WERI-Rb-1 (cell line): ENCODE data around the gene PLAU.

ENCODE experiments used
- DNase-seq: peaks from one replicate; pipeline ENCODE4 v3.0.0-alpha.2; 2020
- H3K27ac ChIP-seq: fragments of 250-450 bp; sonication (Bioruptor Pico); 2 replicates; pipeline ENCODE4 v1.5.1; 2020; ENCODE audit warnings: mild to moderate bottlenecking, moderate library complexity
- H3K27me3 ChIP-seq: fragments of 250-450 bp; sonication (Bioruptor Pico); 2 replicates; pipeline ENCODE4 v1.5.1; 2021; ENCODE audit warnings: mild to moderate bottlenecking, low read depth, moderate library complexity; ENCODE audit not compliant: insufficient read depth, severe bottlenecking
- H3K36me3 ChIP-seq: fragments of 250-450 bp; sonication (Bioruptor Pico); 2 replicates; pipeline ENCODE4 v1.5.1; 2020; ENCODE audit warnings: mild to moderate bottlenecking, moderate library complexity
- H3K4me3 ChIP-seq: 2 replicates; pipeline ENCODE4 v1.5.1; 2011; ENCODE audit warnings: low read depth, mild to moderate bottlenecking, control low read depth, low read length
- H3K9me3 ChIP-seq: fragments of 250-450 bp; sonication (Bioruptor Pico); 2 replicates; pipeline ENCODE4 v1.5.1; 2021; ENCODE audit warnings: mild to moderate bottlenecking, moderate library complexity; ENCODE audit not compliant: severe bottlenecking
- CTCF ChIP-seq: IDR thresholded peaks from 2 replicates; pipeline ENCODE4 v1.5.1; 2011; ENCODE audit warnings: low read depth, mild to moderate bottlenecking, control low read depth, inconsistent platforms, low read length

PLAU gene

DNA sequence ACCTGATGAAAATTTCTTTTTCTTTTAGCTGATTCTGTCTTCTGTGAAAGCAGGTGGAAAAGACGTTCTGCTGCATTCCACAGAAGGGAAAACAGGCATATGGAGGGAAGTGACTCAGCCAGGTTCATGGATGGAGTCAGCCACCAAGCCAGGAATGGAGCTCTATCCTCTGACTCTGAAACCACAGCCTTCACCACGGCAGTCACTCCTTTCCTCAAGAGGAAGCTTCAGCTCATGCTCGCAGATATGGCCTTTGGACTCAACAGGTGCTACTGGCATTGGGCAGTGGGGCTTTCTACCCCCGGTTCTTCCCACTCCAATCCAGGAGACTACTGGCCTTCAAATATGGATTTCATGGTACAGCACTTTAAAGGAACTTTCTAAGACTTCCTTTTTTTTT is 11.5 kb upstream of the PLAU start:
- Histone ChIP-seq H3K9me3 (no peaks in the 10 kb centered on the region), H3K4me3 (no peak overlapping the region), H3K27ac (no peak overlapping the region), H3K36me3 (no peaks in the 10 kb centered on the region), H3K27me3 (no peaks in the 10 kb centered on the region)
- no peak for DNase-seq
- TF ChIP-seq CTCF = no peak

GRCh38 chr10:73900064-73900463 is 10.9 kb upstream of the PLAU start:
- no peak overlapping the region for H3K4me3 ChIP-seq
- DNase-seq = no peak
- H3K36me3 ChIP-seq = no peaks in the 10 kb centered on the region
- no peak for TF ChIP-seq CTCF
- no peak overlapping the region for H3K27ac ChIP-seq
- H3K27me3 ChIP-seq = no peaks in the 10 kb centered on the region
- no peaks in the 10 kb centered on the region for H3K9me3 ChIP-seq

GRCh38 chr10:73901261-73901660 is 9.7 kb upstream of the PLAU start:
- no peak for DNase-seq
- H3K27me3 ChIP-seq = no peaks in the 10 kb centered on the region
- H3K36me3 ChIP-seq = no peaks in the 10 kb centered on the region
- H3K4me3 ChIP-seq = no peak overlapping the region
- H3K27ac ChIP-seq = no peak overlapping the region
- TF ChIP-seq CTCF = no peak
- H3K9me3 ChIP-seq = no peaks in the 10 kb centered on the region

DNA sequence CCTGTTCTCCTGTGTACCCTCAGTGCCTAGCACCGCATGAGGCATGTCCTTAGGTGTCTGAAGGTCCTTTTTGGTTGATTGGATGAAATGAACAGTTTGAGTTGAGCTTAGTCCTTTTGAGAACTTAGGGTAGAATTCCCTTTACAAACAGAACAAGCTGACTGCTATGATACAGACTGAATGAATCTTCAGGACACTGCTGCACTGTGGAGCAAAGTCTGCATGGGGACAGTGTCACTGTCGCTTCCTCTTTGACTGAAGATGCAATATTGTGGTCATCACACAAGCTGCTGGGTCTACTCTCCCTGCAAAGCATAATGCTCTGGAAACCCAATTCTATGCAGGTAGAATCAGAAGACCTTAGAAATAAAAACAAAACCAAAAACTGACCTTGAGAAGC is 8.6 kb upstream of the PLAU start:
- Histone ChIP-seq H3K9me3 (no peaks in the 10 kb centered on the region), H3K27me3 (no peaks in the 10 kb centered on the region), H3K4me3 (no peak overlapping the region), H3K36me3 (no peaks in the 10 kb centered on the region), H3K27ac (no peak overlapping the region)
- TF ChIP-seq CTCF = no peak
- DNase-seq = no peak

DNA sequence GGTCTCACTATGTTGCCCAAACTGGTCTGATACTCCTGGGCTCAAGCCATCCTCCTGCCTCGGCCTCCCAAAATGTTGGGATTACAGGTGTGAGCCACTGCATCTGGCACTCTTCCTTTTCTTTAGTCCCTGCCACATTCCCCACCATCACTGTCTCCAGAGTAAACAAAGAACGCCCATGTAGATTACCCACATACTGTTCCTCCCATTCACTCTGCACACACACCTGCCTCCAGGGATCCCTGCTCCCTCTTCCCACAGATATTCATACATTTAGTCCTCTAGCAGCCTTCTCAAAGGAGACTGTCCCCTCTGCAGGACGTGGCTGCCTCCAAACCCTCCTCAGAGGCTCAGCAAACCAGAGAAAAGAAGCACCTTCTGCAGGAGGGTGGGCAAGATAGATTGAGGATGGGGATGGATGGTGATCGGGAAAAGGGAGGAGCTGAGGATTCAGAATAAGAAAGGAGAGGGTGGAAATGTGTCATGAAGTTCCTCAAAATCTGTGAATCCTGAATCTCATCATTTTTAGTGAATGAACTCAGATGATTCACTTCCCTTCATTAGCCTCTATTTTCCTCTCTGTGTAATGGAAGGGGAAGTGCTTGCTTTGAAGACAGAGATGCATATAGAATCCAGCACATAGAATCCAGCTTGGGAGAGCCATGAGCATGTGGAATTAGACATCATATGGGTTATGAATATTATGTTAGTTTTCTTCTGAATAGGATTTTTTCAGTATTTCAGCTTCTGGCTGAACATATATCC is 5.5 kb upstream of the PLAU start:
- DNase-seq = no peak

More for the DNA sequence above, 5.5 kb upstream of the PLAU start:
- no peak for TF ChIP-seq CTCF
- Histone ChIP-seq H3K27me3 (no peaks in the 10 kb centered on the region), H3K4me3 (no peak overlapping the region), H3K9me3 (no peaks in the 10 kb centered on the region), H3K27ac (no peak overlapping the region), H3K36me3 (no peaks in the 10 kb centered on the region)
